SK-N-DZ (cell line): ENCODE results near the gene TNFRSF21.
"Not testable (repeated sequence)": the region's sequence is repeated elsewhere in the genome, so short reads cannot be mapped to it uniquely, and the experiment has no call there.

Experiments
- DNase-seq: peaks from one replicate; pipeline ENCODE4 v3.0.0-alpha.2; 2015; ENCODE audit warnings: low spot score

The TNFRSF21 gene

DNA sequence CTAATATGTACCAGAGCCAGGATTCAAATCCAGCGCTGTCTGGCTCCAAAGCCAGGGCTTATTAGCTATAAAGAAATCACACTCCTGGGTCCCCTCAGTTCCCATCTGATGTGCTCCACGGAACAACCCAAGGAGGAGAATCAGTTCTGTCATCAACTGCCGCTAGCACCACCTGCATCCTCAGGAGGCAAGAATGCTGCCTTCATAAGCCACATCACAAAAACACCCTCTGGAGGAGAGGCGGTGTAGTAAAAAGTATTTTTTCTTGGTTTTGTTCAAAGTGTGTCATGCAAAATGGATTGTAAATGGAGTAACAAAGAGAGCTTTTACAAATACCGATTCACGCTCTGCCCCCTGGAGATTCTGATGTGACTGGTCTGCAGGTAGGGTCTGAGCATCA is 57.1 kb downstream of the TNFRSF21 start:
- DNase-seq = no peak

DNA sequence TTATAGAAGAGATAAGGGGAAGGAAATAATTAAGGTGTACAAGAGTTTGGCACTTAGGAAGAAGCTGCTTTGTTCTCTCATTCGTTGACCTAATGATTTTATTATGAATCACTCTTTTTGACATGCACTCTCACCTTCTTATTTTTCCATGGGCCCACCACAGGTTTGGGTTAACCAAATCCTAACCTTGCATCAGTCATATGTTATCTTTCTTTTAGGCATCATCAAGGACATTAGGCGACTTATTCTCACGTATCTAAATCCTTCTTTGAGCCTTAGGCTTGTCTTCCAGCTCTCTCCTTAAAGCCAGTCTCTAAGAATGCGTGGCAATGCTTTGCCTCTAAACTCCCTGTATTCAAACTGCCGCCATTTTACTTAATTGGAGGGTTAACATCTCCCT is 58.3 kb downstream of the TNFRSF21 start:
- DNase-seq = no peak

GRCh38 chr6:47250302-47250701 is 59.4 kb downstream of the TNFRSF21 start:
- no peak for DNase-seq

DNA sequence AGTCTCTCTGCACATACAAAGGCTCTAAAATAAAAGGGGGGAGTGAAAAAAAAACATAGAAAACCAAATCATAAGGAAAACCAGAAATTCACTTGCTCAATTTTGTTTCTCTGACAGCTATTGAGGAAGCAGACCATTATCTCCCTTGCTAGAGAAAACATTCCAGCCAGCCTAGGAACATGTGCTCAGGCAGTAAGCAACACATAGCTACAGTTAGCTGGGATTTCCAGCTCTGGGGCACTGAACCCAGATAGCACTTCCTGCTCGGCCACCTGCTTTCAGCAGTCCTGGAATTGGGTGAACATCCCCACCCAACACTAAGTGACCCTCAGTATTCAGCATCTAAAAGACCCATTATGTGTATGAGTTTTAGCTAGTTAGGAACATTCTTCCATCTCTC is 61.3 kb downstream of the TNFRSF21 start:
- DNase-seq = no peak

- DNase-seq = peak; percentile 27
These were observed 62.4 kb downstream of the TNFRSF21 start for GRCh38 chr6:47247227-47247797.

DNA sequence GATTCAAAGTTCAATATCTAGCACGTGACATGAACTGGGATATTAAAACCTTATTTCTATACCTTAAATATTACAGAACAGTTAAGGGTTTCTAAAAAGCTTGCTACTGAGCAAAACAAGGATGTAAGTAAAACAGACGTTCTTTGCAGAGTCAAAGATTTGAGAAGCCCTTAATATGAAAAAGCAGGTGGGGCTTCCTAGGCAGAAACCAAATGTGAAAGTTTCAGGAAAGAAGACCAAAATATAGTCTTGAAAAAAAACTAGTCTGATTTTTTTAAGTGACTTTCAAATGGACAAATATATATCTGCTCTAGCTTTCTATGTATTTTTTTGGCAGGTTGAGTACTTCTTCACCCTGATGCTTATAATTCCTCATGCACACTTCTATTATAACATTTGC is 63.2 kb downstream of the TNFRSF21 start:
- no peak for DNase-seq

- DNase-seq = no peak
These were observed 63.8 kb downstream of the TNFRSF21 start for GRCh38 chr6:47245745-47246371.

DNA sequence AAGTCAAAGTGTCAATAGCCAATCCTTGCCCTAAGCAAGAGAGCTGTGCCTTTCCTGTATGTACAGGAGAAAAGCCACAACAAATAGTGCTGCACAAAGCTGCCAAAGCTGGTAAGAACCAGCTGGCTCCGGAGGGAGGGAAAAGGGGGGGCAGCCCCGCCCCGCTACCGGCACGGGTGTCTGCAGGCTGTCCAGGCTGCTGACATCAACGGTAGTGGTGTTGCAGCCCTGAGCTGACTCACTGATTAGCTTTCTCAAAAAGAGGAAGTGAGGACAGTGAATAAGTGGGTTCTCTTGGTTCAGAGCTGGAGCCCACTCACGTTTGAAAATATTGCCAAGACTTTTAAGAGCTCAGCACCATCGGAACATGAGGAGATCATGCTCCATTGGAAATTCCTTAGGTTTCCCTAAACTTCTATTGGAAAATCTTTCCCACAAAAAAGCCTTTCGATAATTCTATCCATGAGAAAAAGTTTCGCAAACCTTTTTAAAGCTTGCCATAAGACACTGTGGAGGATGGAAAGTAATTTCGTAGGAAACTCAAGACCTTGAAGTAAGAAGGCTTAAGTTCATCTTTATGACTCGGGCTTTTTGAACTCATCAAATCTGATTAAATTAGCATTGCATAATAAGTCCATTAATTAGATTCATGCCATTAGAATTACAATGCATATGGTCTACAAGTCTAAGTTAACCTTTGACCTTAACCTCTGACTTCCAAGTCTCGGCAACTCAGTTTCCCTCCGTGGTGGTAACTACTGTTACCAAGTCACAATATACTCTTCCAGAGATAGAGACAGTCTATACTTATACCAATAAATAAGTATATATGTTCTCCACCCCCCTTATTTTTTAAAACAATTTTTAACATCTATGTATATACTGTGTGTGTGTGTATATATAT is 67.0 kb downstream of the TNFRSF21 start:
- peak; percentile 58 for DNase-seq

DNA sequence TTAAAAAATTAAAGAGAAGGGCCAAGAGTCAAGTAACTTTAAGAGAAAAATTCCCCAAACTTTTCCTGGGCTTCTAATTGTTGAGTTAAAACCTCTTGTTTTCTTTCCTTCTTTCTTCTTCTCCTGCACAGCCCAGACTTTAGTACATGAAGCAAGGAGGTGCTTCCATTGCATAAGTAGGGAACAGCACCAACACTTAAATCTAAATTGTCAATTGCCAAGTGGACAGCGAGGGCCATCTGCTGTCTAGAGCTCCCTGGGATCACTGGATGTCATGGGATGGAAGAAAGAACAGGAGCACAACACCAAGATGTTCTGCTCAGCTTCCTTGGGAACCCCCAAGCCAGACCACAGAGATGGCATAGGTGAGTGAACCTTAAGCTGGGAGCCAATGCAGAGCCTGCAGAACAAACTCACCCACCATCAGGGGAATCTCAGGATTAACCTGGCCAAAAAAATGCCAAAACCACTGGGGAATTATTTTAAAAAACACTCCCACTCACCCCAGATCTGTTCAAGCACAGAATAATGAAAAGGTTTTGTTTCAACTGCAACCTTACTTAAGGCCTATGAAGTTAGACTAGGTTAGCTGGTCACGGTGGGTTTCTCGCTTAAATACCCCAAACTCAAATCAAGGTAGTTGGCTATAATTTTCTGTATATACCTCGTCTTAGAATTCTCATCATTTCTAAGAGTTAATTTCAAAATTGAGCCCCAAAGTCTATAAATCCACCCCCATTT is 67.8 kb downstream of the TNFRSF21 start:
- DNase-seq = peak; percentile 47

DNA sequence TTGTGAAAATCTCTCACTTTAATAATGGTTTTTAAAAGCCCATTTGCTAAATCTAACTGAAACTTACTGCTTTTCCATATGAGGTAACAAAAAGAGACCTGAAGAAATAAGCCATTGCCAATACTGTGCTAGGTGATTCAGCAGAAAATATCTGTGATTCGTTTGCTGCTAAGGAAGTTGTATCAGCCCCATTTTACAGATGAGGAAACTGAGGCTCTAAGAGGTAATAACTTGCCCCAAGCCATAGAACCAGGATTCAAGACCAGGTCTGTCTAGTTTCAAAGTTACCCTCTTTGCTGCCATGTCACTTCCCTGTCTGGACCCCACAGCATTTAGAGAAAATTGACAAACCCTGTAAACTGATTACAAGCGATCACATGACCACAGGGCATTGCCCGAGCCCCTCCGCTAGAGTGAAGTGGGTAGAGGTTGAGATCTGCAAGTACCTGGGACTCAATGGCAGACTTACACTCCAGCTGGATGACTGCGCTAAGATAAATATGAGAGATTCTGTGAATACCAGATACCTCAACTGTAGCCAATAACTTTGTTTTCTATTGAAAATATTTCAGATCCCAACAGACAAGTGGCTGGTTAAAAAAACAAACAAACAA is 69.3 kb downstream of the TNFRSF21 start:
- peak; percentile 81 for DNase-seq

- DNase-seq = no peak
These were observed 70.2 kb downstream of the TNFRSF21 start for GRCh38 chr6:47239546-47239945.

GRCh38 chr6:47238456-47238995 is 71.2 kb downstream of the TNFRSF21 start:
- DNase-seq = no peak

DNA sequence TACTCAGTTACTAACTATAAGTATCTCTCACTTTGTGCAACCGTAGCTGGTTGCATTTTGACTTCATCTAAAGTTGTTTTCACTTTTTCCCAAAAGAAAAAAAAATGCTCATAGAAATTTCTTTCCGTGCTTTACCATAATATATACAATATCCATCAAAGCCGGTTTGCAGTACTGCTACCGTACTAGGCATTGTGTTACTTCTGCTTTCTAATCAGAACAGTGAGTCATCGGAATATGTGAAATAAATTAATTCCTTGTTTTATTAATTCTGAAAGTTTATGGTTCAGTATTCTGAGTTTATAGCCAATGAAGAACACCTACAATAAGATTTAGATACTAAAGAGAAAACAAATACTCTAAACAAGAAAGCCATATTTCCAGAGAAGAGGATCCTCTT is 72.5 kb downstream of the TNFRSF21 start:
- no peak for DNase-seq

GRCh38 chr6:47235964-47236760 is 73.5 kb downstream of the TNFRSF21 start:
- peak; percentile 47 for DNase-seq

DNA sequence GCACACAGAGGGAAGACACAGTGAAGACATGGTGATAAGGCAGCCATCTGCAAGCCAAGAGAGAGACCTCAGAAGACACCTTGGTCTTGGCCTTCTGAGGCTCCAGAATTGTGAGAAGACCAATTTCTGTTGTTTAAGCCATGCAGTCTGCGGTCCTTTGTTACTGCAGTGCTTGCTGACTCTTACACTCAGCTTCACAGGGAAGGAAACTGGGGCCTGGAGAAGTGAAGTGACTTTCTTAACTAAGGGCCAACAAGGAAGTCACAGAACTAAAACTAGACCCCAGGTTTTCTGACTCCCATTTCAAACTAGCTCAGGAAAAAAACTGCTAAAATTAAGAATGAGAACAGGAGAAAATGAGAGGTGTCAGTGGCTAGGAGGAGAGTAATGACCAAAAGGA is 74.3 kb downstream of the TNFRSF21 start:
- DNase-seq = no peak

DNA sequence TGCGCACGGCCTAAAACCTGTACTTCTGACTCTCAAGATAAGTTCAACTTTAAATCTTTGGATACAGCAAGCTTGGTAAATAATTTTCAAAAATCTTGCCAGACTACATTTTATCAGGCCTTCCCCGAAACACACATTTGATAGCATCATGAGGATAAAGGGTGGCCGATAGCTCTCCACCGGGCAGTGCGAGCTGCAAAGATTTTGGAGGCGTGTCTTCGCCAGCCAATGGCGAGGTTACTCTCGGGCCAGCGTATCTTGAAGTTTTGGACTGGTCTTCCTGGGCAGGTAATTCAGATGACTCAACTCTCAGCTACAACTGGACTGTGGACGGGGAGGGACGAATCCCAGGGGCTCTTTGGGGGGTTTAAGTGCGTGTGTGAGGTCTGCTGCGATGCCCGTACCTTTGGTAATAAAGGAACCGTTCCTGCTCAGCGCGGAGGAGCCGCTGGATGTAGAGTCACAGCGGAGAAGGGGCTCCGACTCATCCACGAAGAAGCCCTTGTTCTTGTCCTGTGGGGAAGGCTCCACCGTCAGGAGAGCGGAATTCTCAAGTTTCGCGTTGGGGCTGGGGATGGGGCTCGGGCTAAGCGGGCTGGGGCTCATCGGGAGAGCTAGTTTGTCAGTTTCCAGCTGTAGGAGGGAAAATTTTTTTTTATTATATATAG is 75.3 kb downstream of the TNFRSF21 start:
- no peak for DNase-seq

DNA sequence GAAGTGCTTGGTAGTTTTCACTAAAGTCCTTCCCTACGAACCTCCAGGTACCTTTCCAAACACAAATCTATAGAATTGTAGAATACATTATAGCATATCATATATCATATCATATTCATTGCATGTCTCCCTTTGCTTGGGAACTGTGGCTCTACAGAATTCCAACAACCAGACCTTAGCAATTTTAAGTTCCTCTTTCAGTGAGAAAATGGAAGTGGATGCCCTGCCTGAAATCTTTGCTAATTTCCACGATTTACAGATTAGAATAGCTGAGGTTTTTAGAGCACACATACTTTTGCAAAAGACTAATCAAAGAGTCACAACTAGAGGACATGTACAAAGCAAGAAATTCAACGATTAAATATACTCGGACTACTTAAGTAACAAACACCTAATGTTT is 78.6 kb downstream of the TNFRSF21 start:
- no peak for DNase-seq

DNA sequence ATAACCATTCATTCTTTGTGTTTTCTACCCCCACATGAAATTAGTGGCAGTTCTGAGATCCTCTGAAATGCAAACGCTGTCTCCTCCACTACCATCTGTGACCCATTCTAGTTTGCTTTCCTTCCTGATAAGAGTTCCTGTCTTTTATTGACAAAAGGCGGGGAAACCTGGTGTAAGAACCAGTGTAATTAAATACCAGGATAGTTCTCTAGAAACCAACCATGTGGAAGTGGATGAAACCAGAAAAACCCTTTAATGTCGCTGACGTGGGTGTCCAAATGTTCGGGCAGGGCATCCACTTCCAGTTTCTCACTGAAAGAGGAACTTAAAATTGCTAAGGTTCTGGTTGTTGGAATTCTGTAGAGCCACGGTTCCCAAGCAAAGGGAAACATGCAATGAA is 79.1 kb downstream of the TNFRSF21 start:
- no peak for DNase-seq

DNA sequence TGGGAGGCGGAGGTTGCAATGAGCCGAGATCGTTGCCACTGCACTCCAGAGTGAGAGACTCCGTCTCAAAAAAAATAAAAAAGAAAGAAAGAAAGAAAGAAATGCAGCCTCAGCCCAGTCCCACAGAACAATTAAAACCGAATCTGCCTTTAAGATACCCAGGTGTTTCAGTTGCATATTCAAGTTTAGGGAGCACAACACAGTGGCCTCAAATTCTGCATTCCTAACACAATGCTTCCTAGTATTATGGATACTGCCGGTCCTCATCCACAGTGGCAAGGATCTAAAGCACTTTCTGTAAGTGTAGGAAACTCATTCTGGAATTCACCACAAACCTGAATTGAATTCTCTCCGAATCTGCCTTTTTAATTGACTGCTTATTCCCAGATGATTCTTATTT is 80.5 kb downstream of the TNFRSF21 start:
- DNase-seq = no peak

GRCh38 chr6:47228093-47228492 is 81.6 kb downstream of the TNFRSF21 start:
- not testable (repeated sequence) for DNase-seq
